PFSK-1 (cell line): ENCODE results near the gene CDT1.

Experiments
- REST ChIP-seq, 2 experiments: IDR thresholded peaks; 2 replicates each; pipeline versions ENCODE4 v1.6.1 to v1.8.0; 2011 to 2012; ENCODE audit warnings: low read depth in 2 of 2, low read length in 2 of 2, control low read depth in 1 of 2, inconsistent platforms in 1 of 2, mild to moderate bottlenecking in 1 of 2, moderate library complexity in 1 of 2; ENCODE audit not compliant: insufficient read depth in 1 of 2
- SIN3A ChIP-seq: IDR thresholded peaks from 2 replicates; pipeline ENCODE4 v1.6.1; 2012; ENCODE audit warnings: mild to moderate bottlenecking, low read length, moderate library complexity, borderline replicate concordance; ENCODE audit not compliant: insufficient read depth

GRCh38 chr16:88835818-88836217 is 32.2 kb downstream of the CDT1 start:
- TF ChIP-seq REST (IDR thresholded peaks at IDR 0.05; ENCODE audit: insufficient read depth in 1 of 2, low read depth in 2 of 2, low read length in 2 of 2) (no peak), SIN3A (no peak)
